Putamen (tissue), 1 donor: ENCODE results near the gene SHFL.

Experiments used
- DNase-seq: peaks from one replicate; pipeline ENCODE4 v3.0.0-alpha.2; 2016; ENCODE audit warnings: low spot score

Gene SHFL

DNA sequence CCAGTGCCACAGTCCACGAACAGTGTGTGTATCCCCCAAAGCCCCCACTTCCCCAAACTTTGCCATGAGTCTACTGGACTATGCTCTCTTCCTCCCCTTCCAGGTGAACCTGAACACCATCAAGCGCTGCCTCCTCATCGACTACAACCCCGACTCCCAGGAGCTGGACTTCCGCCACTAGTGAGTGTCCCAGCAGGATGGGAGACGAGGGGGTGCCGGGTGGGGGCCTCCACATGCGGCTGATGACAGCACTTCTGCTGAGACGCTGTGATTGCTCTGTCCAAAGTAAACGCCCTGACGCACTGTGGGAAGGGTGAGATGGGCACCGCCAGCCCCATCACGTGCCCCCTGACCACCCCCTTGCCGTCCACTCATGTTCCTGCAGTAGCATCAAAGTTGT lies 23.4 kb downstream of the SHFL start:
- DNase-seq: no peak

GRCh38 chr19:10110076-10110971 lies 24.2 kb downstream of the SHFL start:
- no peak for DNase-seq

DNA sequence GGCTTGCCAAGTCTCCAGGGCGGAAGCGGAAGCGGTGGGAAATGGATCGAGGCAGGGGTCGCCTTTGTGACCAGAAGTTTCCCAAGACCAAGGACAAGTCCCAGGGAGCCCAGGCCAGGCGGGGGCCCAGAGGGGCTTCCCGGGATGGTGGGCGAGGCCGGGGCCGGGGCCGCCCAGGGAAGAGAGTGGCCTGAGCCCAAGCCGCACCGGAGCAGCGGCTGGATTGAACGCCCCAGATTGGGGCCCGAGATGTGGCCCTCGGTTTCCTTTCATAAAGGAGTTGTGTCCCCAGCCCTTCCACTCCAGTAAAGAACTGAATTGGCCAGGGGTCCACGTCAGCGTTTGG lies 24.8 kb downstream of the SHFL start:
- no peak for DNase-seq

GRCh38 chr19:10111405-10111811 lies 25.3 kb downstream of the SHFL start, which contains the start of gene P2RY11:
TSS of gene P2RY11 (plus strand) at chr19:10111693. CDS start at chr19:10111722, 29 bp downstream.
- DNase-seq: no peak

DNA sequence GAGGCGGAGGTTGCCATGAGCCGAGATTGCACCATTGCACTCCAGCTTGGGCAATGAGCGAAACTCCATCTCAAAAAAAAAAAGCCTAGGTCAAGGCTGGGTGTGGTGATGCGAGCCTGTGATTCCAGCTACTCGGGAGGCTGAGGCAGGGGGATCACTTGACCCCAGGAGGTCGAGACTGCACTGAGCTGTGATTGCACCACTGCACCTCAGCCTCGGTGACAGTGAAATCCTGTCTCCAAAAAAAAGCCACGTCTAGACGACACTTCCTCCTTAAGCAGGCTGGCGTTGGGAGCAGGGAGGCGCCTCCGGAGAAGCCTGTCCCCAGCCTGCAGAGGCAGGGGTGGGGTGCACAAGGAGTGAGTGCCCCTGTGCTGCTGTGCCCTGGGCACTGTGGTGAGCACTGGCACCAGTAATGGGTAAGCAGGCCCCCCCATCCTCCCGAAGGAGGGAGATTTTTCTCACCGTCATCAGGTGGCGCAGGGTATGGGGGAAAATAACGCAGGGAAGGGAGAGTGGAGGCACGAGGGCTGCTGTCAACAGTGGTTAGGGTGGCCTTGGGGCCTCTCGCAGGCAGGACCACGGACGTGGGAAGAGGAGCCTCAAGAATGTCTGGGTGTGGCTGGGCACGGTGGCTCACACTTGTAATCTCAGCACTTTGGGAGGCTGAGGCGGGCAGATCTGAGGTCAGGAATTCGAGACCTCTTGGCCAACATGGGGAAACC lies 26.1 kb downstream of the SHFL start:
- no peak for DNase-seq

GRCh38 chr19:10112895-10113591 lies 26.9 kb downstream of the SHFL start:
- no peak for DNase-seq

DNA sequence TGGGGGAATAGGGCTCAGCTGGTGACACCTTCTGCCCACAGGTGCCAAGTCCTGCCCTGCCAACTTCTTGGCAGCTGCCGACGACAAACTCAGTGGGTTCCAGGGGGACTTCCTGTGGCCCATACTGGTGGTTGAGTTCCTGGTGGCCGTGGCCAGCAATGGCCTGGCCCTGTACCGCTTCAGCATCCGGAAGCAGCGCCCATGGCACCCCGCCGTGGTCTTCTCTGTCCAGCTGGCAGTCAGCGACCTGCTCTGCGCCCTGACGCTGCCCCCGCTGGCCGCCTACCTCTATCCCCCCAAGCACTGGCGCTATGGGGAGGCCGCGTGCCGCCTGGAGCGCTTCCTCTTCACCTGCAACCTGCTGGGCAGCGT lies 27.5 kb downstream of the SHFL start:
- no peak for DNase-seq

DNA sequence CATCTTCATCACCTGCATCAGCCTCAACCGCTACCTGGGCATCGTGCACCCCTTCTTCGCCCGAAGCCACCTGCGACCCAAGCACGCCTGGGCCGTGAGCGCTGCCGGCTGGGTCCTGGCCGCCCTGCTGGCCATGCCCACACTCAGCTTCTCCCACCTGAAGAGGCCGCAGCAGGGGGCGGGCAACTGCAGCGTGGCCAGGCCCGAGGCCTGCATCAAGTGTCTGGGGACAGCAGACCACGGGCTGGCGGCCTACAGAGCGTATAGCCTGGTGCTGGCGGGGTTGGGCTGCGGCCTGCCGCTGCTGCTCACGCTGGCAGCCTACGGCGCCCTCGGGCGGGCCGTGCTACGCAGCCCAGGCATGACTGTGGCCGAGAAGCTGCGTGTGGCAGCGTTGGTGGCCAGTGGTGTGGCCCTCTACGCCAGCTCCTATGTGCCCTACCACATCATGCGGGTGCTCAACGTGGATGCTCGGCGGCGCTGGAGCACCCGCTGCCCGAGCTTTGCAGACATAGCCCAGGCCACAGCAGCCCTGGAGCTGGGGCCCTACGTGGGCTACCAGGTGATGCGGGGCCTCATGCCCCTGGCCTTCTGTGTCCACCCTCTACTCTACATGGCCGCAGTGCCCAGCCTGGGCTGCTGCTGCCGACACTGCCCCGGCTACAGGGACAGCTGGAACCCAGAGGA lies 28.0 kb downstream of the SHFL start:
- no peak for DNase-seq

GRCh38 chr19:10114651-10115391 lies 28.7 kb downstream of the SHFL start:
- DNase-seq: no peak

DNA sequence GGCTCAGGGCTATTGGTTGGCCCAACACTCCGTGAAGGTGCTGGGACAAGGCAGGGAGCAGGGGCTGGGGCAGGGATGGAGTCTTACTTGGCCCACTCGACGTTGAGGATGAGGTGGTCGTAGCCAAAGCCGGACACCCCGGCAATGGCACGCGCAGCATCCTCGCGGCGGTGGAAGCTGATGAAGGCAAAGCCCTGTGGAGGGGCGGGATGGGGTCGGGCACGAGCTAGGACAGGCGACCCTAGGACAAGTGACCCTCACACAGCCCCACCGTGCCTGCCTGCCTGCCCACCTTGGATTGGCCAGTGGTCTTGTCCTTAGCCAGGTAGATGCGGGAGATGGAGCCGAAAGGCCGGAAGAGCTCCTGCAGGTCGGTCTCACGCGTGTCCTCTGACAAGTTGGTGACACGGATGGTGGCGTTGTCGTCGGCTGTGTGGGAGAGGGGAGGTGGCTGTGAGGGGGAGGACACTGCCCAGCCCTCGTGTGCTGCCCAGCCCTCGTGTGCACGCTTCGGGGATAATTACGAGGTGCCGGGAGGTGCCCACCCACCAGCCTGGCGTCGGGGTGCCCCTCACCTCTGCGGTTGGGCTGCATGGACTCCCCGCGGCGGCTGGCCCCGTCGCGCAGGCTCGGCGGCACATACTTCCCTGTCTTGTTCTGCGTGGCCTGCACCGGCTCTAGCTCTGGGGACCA lies 29.4 kb downstream of the SHFL start:
- DNase-seq: no peak

- DNase-seq: no peak
Observed at GRCh38 chr19:10116085-10116865, 30.2 kb downstream of the SHFL start.

DNA sequence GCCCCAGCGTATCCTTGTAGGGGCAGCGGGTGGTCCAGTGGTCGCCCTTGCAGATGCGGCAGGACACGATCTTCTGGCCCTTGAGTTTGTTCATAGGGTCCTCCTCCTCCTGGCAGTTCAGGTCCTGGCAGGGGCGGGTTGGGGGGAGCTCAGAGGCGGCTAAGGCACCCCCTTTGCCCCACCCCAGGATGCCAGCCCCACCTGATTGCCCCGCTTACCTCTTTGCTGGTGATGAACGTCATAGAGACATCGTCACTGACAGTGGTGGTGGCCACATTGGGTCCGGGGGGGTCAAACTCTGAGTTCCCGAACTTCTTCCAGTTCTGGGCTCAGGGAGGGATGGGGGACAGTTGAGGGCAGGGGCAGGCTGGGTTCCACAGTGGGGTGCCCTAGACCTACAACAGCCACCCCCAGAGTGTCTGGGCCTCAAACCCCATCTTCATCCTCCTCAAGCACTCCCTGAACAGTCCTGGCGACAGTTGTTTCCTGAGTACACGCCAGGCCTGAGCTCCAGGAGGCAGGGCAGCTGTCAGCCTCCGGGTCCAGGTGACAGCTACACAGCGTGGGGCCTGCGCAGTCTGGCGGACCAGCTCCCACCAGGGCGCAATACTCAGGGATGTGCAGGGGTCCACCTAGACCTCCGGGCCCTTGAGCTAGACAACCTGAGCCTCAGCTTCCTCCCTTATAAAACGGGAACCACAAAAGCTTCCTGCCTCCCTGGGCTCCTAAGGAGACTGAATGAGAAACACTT lies 30.9 kb downstream of the SHFL start:
- DNase-seq: no peak

GRCh38 chr19:10118960-10119359 lies 32.8 kb downstream of the SHFL start:
- DNase-seq: no peak

DNA sequence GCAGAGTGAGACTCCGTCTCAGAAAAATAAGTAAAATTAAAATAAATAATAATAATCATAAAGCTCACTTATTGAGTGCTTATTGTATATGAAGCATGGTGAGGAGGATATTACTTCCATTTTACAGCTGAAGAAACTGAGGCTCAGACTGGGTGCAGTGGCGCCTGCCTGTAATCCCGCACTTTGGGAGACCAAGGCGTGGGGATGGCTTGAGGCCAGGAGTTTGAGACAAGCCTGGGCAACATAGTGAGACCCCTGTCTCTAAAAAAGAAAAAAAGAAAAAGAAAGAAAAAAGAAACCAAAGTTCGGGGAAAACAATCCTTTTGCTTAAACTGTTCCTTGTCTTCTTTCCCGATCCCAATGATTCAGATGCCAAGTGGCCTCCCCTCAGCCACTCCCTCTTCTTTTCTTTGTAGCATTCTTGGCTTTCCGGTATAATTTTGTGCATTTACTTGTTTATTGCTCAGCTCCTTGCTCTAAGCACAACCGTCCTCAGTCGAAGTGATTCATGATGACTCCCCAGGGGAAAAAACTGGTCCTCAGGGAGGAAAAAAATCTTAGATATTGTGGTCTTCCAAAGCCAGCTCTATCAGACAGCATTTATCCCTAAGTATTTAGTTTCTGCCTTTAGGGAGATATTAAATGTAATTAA lies 34.5 kb downstream of the SHFL start:
- no peak for DNase-seq

DNA sequence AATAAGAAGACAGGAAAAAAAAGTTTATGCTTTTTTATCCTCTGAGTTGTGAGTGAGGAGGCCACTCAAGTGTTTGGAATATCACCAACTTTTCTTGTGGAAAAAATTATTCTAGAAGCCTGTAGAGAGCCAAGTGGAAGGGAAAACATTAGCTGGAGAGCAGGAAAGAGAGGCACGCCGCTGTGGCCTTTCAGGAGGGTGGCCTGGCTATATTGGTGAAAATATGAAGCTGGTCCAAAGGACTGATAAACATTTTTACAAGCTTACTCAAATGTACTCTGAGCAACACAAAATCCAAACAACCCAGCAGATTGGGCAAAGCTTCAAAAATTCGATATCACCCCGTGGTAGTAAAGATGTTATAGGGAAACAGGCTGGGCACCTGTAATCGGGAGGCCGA lies 35.9 kb downstream of the SHFL start:
- DNase-seq: no peak

GRCh38 chr19:10124429-10124828 lies 38.3 kb downstream of the SHFL start:
- no peak for DNase-seq

DNA sequence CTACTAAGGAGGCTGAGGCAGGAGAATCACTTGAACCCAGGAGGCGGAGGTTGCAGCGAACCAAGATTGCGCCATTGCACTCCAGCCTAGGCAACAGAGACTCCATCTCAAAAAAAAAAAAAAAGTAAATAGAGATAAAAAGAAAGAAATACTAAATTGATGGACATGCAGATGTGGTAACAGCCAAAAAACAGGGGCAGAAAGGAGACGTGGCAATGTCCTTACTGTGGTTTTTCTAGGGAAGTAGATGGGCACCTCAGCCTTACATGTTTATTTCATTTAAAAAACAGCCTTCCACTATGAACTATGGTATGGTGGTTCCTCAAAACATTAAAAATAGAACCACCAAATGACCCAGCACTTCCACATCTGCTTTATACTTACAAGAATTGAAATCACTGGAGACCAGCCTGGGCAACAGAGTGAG lies 40.1 kb downstream of the SHFL start:
- no peak for DNase-seq

DNA sequence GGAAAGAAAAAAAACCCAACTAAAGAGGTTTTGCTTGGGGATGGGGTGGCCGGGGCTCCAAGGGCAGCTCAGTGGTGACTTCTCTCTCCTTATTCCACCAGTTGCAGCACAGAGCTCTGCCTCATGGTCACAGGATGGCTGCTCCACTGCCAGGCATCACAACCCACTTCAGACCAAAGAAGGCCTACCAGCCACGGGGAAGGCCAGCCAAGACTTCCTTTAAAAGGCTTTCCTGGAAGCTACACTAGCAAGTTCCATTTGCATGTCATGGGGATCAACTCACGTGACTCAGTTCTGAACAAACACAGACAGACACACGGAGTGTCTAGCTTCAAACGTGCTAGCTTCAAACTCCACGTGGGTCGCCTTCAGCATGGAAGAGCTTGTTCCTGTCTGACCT lies 46.8 kb downstream of the SHFL start:
- DNase-seq: no peak

- no peak for DNase-seq
Observed at GRCh38 chr19:10133596-10133995, 47.5 kb downstream of the SHFL start.
